GM18520 (cell line): ENCODE data around the gene USP49.

Experiments used
- ATAC-seq: cut with Tn5 transposase; IDR thresholded peaks from one replicate; pipeline ENCODE4 v1.9.1; 2021; ENCODE audit not compliant: unreplicated experiment

The USP49 gene

GRCh38 chr6:41878246-41878645 is 16.9 kb downstream of the USP49 start:
- ATAC-seq = no peak

DNA sequence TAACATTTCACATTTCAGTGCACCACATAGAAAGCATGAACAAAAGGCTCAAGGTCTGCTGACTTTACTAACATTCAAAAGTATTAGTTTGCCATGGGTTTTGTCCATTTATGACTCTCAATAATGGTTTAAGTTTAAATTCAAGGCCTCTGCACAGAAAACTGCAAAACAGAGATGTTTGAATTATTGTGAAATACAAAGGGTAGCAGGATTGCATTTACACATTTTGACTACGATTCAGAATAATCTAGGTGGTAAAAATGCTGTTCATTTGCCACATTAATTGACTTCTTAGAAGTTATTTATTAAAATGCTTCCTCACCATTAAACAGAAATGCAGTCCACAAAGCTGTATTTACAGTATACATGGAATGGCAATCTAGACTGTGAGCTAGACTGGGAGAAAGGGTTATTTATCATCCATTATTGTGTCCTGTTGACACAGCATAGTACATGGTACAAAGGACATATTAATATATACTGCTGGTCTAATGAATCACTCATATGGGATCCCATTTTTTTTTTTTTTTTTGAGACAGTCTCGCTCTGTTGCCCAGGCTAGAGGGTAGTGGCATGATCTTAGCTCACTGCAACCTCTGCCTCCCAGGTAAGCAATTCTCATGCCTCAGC is 18.0 kb downstream of the USP49 start:
- ATAC-seq = no peak

GRCh38 chr6:41874741-41875140 is 20.4 kb downstream of the USP49 start:
- no peak for ATAC-seq

DNA sequence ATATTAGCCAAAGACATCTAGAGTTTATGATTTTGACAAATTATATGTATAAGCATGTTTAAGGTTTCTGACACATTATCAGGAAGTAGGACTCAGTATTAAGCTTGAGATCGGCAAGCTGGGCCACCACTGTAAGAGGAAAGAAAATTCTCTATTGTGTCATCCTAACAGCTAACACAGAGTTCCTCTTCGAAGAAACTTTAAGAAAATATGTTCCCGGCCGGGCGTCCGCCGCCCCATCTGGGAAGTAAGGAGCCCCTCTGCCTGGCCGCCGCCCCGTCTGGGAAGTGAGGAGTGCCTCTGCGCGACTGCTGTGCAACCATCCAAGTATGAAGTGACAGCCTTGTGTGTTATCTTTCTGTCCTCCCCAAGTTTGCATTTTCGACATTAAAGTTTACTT is 23.0 kb downstream of the USP49 start:
- ATAC-seq = no peak

- no peak for ATAC-seq
These were observed 23.5 kb downstream of the USP49 start for GRCh38 chr6:41871691-41872090.

GRCh38 chr6:41859356-41859755 is 35.8 kb downstream of the USP49 start:
- ATAC-seq = no peak

DNA sequence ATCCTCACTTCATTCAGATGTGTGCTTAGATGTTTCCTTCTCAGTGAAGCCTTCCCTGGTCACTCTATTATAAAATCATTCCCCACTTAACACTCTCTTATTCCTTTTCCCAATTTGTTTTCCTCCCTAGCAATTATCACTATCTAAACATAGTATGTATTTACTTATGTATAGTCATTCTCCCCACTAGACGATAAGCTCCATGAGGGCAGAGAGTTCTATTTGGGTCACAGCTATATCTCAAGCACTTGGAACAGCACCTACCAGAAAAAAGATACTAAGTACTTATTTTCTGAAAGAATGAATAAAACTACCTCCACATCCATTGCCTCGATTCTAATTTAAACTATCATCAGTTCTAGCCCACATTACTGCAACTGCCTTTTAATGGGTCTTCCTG is 36.5 kb downstream of the USP49 start:
- no peak for ATAC-seq

DNA sequence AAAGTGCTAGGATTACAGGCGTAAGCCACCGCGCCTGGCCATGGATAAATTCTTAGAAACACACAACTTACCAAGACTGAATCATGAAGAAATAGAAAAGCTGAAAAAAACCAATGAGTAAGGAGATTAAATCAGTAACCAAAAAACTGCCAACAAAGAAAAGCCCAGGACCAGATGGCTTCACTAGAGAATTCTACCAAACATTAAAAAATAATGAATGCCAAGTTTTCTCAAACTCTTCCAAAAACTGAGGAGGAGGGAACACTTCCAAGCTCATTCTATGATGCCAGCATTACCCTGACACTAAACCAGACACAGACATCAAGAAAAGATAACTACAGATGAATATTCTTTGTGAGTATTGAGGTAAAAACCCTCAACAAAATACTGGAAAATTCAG is 44.3 kb downstream of the USP49 start:
- ATAC-seq = no peak

DNA sequence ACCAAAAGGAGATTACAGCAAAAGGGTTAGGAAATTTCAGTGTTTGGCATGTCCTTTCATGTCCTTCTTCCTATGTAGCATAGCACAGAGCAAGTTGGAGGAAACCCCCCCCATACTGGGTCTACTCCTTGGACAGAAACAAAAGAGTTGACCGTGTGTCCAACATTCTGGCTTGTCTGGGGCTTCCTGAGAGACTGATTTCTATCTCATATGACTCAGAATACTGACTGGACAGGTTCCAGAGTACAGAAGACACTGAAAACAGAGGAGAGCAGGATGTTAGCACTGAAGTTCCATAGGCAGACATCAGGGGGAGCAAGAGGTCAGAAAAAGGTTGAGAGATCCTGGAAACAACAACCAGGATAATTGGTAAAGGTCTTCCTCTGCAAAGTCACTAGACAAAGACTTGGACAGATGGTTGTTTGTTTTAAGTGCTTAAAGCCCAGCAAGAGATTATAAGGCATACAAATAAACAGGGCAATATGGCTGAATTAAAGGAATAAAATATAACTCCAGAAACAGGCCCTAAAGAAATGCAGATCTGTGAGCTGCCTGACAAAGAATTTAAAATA is 48.4 kb downstream of the USP49 start:
- ATAC-seq = no peak

- no peak for ATAC-seq
These were observed 52.0 kb downstream of the USP49 start for GRCh38 chr6:41843178-41843577.

GRCh38 chr6:41840326-41840725 is 54.8 kb downstream of the USP49 start:
- no peak for ATAC-seq

DNA sequence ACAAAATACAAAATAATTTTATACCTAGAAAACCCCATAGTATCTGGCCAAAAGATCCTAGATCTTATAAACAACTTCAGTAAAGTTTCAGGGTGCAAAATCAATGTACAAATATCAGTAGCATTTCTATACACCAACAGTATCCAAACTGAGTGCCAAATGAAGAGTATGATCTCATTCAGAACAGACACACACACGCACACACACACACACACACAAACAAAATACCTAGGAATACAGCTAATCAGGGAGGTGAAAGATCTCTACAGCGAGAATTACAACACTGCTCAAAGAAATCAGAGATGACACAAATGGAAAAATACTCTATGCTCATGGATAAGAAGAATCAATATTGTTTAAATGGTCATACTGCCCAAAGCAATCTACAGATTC is 58.5 kb downstream of the USP49 start:
- no peak for ATAC-seq

DNA sequence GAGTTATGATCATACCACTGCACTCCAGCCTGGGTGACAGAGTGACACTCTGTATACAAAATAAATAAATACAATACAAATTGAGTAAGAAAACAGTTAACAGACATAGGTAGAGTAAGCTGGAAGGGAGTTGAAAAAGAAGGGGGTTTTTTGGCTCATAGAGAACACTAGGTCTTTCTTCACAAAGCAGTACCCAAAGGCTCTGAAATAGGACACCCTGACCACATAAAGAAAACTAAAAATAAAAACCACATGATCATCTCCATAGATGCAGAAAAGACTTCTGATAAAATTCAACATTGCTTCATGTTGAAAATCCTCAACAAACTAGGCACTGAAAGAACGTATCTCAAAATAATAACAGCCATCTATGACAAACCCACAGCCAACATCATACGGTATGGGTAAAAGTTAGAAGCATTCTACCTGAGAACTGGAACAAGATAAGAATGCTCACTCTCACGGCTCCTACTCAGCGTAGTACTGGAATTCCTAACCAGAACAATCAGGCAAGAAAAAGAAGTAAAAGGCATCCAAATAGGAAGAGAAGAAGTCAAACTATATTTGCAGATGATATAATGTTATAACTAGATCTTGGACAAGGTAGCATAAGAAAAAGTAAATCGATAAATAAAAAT is 59.0 kb downstream of the USP49 start:
- no peak for ATAC-seq

- ATAC-seq = no peak
These were observed 62.9 kb downstream of the USP49 start for GRCh38 chr6:41832263-41832662.

DNA sequence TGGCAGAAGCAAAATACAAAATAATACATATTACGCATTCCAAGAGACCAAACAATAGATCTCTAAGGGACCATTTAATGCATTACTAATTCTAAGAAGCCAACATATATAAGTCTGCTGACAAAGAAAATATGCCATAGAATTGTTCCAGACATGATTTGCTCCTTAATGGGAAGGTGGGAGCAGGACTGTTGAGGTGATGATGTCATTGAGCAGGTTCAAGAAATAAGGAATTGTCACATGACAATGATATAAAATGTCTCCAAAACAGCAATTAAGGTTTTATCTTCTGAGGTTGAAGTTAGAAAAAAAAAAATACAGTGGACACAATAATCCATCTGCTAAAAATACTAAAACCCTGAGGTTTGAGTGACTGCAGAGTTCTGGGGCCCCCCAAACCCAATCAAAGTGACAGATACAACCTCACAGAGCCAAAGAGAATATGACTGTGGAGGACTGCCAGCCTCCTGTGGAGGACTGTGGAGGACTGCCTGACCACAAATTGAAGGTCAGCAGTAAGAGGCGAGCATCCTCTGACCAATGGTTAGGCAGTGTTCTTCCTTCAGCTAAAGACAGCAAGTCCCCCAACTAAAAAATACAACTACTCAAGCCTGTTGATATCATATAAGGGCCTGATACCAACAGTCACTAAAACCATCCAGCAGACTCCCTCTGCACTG is 68.7 kb downstream of the USP49 start:
- no peak for ATAC-seq

DNA sequence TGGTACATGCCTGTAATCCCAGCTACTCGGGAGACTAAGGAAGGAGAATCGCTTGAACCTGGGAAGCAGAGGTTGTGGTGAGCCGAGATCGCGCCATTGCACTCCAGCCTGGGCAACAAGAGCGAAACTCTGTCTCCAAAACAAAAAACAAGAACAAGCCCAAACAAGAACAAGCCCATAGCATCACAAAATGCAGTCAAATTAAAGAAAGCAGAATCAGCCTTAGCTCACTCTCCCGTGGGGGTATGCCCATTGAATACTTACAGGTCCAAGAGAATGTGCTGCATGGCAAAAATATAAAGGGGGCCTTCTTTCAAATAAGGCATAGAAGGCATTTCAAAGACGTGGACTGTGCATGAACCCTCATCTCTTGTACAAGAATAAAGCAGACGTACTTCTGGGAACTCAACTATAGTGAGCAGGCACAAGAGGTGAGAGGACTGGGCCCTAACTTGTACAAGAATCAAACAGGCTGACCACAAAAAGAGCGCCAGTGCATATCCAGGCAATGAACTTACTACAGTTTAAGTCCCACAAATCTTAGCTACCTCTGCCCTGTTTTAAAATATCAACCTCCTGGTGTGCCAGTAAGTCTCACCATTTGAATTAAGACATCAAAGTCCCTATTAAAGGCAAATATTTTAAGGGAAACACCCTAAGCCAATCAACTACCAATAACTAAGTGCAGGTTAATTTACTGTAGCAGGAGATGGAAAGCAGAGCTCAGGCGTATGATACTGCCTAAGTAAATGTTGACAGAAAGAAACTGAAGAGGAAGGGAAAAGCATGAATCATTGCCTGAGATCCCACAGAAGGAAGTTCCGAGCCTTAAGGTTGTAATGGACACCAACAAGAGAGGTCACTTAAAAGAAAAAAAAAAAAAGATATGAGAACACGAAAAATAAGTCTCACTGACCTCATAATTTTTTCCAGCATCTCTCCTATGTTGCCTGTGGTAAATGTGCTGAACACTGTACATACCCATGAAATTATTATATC is 70.3 kb downstream of the USP49 start:
- no peak for ATAC-seq

DNA sequence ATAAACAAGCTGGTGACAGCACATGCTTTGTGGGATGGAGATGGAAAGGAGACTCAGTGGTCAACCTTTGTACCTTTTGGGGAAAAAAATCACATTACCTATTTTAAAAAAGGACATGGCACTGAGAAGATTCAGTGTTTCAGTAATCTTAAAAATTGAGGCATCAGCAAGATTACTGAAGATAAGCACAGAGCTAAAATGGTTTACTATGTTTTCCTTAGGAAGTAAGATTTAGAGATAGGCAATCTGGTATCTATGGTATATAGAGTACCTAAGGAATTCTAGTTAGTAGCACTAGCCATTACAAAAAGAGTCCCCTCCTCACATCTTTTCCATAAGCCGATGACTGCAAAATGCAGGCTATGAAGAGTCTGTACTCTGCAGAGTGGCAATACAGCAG is 72.0 kb downstream of the USP49 start:
- ATAC-seq = no peak

- ATAC-seq = no peak
These were observed 73.2 kb downstream of the USP49 start for GRCh38 chr6:41822021-41822420.

DNA sequence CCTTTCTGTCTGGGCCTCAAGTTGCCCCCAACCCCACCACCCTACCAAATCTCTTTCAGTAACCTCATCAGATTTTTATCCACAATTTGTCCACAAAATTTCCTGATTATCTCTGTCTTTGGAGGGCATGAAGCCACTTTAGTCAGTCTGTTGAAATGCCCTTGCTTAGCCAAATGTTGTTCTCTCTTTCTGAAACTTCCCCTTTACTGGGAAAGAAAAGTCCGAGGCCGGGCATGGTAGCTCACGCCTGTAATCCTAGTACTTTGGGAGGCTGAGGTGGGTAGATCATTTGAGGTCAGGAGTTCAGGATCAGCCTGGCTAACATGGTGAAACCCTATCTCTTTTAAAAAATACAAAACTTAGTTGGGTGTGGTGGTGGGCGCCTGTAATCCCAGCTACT is 73.9 kb downstream of the USP49 start:
- no peak for ATAC-seq

GRCh38 chr6:41818271-41819054 is 76.7 kb downstream of the USP49 start:
- ATAC-seq = no peak
